IgD-negative memory B cell (primary cell): ENCODE measurements around the gene PSMB8. TPM values are rescaled to one million over a fixed set of nuclear protein-coding genes. Genes with fewer than 3 reads are reported as not detected.

Experiments used
- H3K27ac Mint-ChIP-seq, 3 donors: one replicate each; pipeline ENCODE4 v1.8.0; 2020 to 2022; ENCODE audit warnings: mild to moderate bottlenecking in 3 of 3, mixed read lengths in 3 of 3, moderate library complexity in 1 of 3
- H3K27me3 Mint-ChIP-seq: one replicate; pipeline ENCODE4 v1.8.0; 2021; ENCODE audit warnings: mixed read lengths
- H3K36me3 Mint-ChIP-seq: one replicate; pipeline ENCODE4 v1.8.0; 2020; ENCODE audit warnings: mild to moderate bottlenecking, mixed read lengths
- H3K4me1 Mint-ChIP-seq, 3 donors: one replicate each; pipeline ENCODE4 v1.8.0; 2020 to 2022; ENCODE audit warnings: mixed read lengths in 3 of 3, mild to moderate bottlenecking in 1 of 3
- H3K4me3 Mint-ChIP-seq, 4 donors: one replicate each; pipeline ENCODE4 v1.8.0; 2020 to 2022; ENCODE audit warnings: mild to moderate bottlenecking in 4 of 4, mixed read lengths in 4 of 4, moderate library complexity in 3 of 4
- H3K9me3 Mint-ChIP-seq, 3 donors: one replicate each; pipeline ENCODE4 v1.8.0; 2020 to 2021; ENCODE audit warnings: mixed read lengths in 3 of 3, mild to moderate bottlenecking in 1 of 3
- polyA plus RNA-seq: library from polyadenylated mRNA; unstranded; fragments of 300-500 nt; fragmentation: Illumina TruSeq; gene quantifications from one replicate; pipeline ENCODE4 v1.2.3, GENCODE V29; 2021

The PSMB8 gene
- polyA plus RNA-seq, 1 donor from 2014 or later = 366 TPM

DNA sequence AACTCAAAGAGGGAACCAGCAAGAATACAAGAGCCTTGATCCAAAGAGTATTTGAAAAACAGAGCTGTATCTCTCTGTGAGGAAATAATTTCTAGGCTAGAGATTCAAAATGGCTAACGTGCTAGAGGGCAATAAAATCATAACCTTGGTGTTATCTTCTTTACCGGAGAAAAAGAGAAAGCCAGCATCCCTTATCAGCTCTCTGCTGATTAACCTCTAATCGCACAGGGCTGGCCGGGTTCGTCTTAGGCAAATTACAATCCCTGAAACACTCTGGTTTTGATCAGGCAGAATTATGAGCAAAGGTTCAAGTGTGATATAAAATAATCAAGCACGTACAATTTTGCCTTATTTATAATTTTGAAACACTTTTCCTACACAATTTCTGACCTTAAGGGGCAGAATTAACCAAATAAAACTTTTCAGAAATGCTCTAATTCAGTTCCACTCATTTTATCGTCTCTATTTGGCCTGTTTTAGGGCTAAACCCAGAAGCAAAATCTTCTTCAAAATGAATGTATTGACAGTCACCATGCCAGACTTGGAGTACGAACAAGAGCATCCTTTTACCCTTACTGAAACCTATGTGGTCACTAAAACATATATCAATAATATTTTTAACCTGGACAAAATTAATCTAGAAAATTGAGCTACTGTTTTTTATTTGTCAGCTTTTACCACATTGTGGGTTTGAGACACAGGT is 23.9 kb upstream of the PSMB8 start:
- Mint-ChIP-seq H3K36me3 (peaks cover 4% of the 10 kb centered on the region), H3K4me1 (peaks cover 27 to 33% (median 31%) of the 10 kb centered on the region in 3 donors), H3K27me3 (no peaks in the 10 kb centered on the region), H3K4me3 (peak overlapping the region in 3 of 4 donors; percentile 48 to 89 (median 82)), H3K9me3 (peaks cover 0 to 8% (median 0%) of the 10 kb centered on the region in 3 donors), H3K27ac (peak overlapping the region; percentile 84 to 96 (median 90))

DNA sequence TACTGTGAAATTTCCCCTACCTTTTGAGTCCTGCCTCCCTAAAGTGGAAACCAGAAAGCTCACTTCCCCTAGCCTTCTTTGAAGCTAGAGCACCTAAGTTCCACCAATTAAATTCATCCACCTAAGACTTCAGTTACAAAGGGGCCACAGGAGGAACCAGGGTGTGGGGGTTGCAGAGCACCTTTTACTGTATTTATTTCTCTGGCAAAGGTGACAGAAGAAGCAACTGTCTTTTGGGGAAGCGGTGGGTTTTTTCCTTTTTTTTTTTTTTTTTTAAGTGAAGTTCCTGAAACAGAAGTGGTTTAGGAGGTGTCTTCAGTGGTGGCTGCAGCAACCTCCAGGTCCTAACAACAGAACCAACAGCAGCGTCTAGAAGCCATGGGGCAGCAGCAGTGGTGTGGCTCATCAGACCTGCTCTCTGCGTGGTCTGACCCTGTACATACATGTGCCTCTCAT is 23.2 kb upstream of the PSMB8 start:
- Mint-ChIP-seq H3K9me3 (peaks cover 0 to 3% (median 0%) of the 10 kb centered on the region in 3 donors), H3K4me3 (peak overlapping the region; percentile 41 to 89 (median 65)), H3K27ac (peak overlapping the region; percentile 84 to 96 (median 90)), H3K36me3 (peaks cover 4% of the 10 kb centered on the region), H3K4me1 (peaks cover 25 to 33% (median 31%) of the 10 kb centered on the region in 3 donors), H3K27me3 (no peaks in the 10 kb centered on the region)

DNA sequence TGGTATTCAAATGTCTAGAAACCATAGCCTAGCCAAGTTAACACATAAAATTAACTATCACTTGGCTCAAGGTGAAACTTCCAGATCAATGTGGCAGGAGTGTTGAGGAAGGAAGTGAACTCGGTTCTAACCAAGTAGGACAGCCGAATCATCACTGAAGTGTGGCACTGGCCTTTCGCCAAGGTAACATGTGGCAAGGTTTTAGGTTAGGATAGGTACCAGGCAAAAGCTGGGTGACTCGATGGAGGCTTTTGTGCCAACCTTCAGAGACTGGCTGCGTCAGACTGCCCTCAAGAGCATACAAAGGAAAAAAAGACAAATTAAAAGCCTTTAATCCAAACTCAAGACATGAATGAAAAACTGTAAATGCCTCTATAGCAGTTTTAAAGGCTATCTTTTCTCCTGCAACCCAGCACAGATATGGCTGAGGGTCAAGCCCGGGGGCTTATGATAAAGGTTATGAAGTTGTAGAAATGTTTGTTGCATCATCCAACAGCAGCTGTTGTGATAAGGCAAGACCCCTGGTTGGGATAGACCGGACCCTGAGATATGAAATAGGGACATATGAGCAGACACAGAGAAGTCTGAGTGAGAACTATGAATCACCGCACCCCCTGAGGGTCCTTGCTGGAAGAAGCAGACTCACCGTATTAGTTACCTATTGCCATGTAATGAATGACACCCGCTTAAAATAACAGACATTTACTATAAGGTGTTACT is 22.0 kb upstream of the PSMB8 start:
- Mint-ChIP-seq H3K36me3 (peaks cover 3% of the 10 kb centered on the region), H3K27me3 (no peaks in the 10 kb centered on the region), H3K27ac (peak overlapping the region; percentile 78 to 96 (median 90)), H3K4me3 (peak overlapping the region in 1 of 4 donors; percentile 78), H3K4me1 (peaks cover 25 to 36% (median 33%) of the 10 kb centered on the region in 3 donors), H3K9me3 (no peaks in the 10 kb centered on the region)

DNA sequence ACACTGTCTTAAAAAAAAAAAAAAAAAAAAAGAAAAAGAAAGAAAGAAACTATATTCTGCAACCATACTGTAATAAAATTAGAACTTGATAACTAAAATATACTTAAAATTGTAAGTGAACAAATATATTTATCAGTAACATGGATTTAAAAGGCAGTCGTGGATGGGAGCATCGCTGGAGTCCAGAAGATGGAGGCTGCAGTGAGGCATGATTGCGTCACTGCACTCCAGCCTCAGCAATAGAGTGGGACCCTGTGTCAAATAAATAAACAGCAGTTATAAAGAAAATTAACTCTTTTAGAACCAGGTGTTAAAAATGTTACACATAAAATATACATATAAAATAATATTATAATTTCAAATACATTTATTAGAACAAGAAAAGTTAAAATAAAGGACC is 18.9 kb upstream of the PSMB8 start:
- Mint-ChIP-seq H3K4me3 (no peak overlapping the region), H3K27ac (peak overlapping the region in 1 of 3 donors; percentile 53), H3K27me3 (no peaks in the 10 kb centered on the region), H3K4me1 (peaks cover 33 to 53% (median 40%) of the 10 kb centered on the region in 3 donors), H3K9me3 (no peaks in the 10 kb centered on the region), H3K36me3 (peaks cover 8% of the 10 kb centered on the region)

DNA sequence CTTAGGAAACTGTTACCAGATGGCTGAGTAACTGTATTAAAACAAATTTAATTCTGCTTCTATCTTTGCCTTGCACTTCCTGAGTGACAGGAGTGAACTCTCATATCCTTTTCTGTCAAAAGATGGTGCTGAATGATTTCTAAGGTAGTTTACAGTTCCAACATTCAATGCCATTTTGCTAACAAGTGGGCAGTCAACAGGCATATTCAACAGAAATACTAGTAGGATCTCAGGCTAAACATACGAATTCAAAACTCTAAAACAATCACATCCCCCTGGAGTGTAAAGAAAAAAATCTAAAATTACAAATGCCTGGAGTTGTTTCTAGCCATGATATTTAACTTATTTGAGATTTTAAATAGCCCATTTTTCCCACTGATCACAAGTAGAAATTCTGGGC is 16.8 kb upstream of the PSMB8 start:
- peak overlapping the region; percentile 43 to 84 (median 71) for H3K27ac Mint-ChIP-seq
- H3K36me3 Mint-ChIP-seq = peaks cover 8% of the 10 kb centered on the region
- no peaks in the 10 kb centered on the region for H3K9me3 Mint-ChIP-seq
- H3K4me3 Mint-ChIP-seq = peak overlapping the region in 1 of 4 donors; percentile 50
- peaks cover 20 to 48% (median 27%) of the 10 kb centered on the region in 3 donors for H3K4me1 Mint-ChIP-seq
- no peaks in the 10 kb centered on the region for H3K27me3 Mint-ChIP-seq

DNA sequence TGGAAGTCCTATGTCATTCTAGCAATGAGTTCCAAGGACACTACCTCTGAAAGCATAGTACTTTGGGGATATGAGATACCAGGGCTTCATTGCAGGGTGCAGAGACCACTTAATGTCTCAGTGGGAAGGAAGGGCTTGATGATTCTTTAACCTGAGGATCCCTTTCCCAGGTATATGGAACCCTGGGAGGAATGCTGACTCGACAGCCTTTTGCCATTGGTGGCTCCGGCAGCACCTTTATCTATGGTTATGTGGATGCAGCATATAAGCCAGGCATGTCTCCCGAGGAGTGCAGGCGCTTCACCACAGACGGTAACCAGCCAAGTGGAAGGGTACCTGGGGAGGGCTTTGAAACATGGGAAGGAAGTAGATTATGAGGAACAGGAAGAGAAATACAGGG is 14.3 kb upstream of the PSMB8 start:
- no peaks in the 10 kb centered on the region for H3K9me3 Mint-ChIP-seq
- peak overlapping the region; percentile 30 to 89 (median 86) for H3K27ac Mint-ChIP-seq
- H3K36me3 Mint-ChIP-seq = peaks cover 8% of the 10 kb centered on the region
- peaks cover 23 to 51% (median 32%) of the 10 kb centered on the region in 3 donors for H3K4me1 Mint-ChIP-seq
- no peaks in the 10 kb centered on the region for H3K27me3 Mint-ChIP-seq
- H3K4me3 Mint-ChIP-seq = peak overlapping the region in 3 of 4 donors; percentile 32 to 79 (median 57)

DNA sequence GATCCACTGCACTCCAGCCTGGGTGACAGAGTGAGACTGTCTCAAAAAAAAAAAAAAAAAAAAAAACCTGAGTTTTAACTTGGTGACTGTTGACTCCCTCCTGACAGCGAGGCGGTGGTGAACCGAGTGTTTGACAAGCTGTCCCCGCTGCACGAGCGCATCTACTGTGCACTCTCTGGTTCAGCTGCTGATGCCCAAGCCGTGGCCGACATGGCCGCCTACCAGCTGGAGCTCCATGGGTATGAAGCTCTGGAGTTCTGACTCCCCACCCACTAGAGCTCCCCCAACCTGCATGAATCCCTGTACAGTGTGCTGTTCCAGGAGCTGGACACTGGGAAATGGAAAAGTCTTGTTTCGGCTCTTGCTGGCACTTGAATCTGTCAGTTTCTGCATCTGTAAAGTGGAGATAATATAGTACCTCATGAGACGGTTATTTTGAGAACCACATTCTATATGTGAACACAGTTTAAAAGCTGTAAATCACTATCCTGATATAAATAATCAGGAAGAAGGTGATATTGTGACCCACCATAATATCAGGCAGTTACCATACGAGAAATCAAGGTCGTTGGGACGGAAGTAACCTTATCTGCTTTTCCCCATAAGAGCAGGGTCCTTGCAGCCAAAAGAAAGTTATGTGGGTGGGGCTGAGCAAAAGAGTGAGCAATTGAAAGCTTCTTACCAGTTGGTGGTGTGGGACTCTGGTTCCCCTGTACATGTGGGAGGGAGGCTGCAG is 13.5 kb upstream of the PSMB8 start:
- peaks cover 26 to 50% (median 38%) of the 10 kb centered on the region in 3 donors for H3K4me1 Mint-ChIP-seq
- no peaks in the 10 kb centered on the region for H3K27me3 Mint-ChIP-seq
- peak overlapping the region in 3 of 4 donors; percentile 32 to 71 (median 57) for H3K4me3 Mint-ChIP-seq
- H3K36me3 Mint-ChIP-seq = peaks cover 8% of the 10 kb centered on the region
- no peaks in the 10 kb centered on the region for H3K9me3 Mint-ChIP-seq
- H3K27ac Mint-ChIP-seq = peak overlapping the region in 2 of 3 donors; percentile 23 to 89

DNA sequence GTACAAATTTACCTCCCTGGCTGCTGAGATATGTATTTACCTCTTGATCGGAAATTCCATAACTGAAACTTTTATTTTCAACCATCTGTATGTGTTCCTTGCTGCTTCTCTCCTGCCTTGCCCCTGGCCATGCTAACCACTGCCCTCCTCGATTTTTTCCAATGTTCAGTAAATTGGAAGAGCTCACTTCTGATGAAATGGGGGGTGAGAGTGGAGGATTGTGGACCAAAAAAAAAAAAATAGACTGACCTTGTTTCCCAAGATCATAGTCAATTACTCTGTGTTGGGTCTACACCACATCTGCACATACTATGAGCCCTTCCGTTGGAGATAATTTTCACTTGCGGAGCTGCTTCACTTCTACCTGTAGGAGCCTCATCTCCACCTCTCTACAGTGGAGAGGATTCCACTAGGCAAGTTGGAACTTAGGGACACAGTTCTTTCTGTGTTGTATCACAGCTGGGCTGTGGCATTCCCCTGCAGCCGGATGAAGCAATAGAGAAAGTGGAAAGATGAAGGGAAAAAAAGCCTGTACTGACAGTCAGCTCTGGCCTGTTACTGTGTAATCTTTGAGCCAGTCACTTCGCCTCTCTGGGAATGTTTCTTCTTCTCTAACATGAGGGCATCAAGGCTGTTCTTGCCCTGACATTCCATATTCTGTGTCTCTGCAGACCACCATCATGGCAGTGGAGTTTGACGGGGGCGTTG is 11.8 kb upstream of the PSMB8 start:
- Mint-ChIP-seq H3K4me1 (peaks cover 42 to 56% (median 50%) of the 10 kb centered on the region in 3 donors), H3K27me3 (no peaks in the 10 kb centered on the region), H3K9me3 (no peaks in the 10 kb centered on the region), H3K4me3 (peak overlapping the region; percentile 97 to 99 (median 99)), H3K36me3 (peaks cover 13% of the 10 kb centered on the region), H3K27ac (peak overlapping the region; percentile 59 to 99 (median 95))

DNA sequence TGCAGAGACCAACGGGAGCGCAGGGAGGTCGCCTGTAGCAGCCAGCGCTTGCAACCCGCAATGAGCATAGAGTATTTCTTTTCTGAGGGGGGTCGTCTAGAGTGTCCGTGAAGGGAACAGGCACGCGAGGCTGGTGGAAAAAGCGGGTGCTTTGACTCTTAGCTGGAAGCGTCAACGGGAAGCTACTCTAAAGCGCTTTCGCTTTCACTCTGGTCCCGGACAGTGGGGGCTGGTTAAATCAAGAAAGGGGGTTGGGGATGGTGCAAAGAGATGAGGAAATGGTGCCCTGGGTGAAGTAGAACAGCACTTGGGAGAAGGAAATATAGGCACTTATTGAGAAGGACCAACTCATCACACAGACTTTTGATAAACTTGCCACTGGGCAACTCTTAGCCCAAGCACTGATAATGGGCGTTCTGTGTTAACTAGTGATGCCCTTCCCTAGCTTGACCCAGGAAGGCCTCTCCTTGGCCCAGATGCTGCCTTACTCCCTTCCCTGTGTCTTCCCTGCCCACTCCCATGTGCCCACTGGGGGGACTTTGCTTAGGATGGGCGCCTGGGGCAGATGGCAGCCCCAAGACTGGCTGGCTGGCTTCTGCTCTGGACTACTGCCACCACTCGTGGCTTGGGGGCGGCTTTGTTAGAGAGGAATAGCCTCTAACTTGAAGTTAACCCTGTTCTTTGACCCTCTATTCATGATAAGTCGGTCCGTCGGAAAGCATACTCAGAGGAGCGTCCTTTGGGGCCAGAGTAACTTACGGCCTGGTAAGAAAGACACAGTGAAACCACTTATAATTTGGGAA is 10.7 kb upstream of the PSMB8 start:
- peaks cover 12% of the 10 kb centered on the region for H3K36me3 Mint-ChIP-seq
- H3K4me3 Mint-ChIP-seq = peak overlapping the region; percentile 97 to 99 (median 99)
- H3K27ac Mint-ChIP-seq = peak overlapping the region; percentile 95 to 100 (median 99)
- no peaks in the 10 kb centered on the region for H3K27me3 Mint-ChIP-seq
- H3K9me3 Mint-ChIP-seq = no peaks in the 10 kb centered on the region
- peaks cover 49 to 60% (median 51%) of the 10 kb centered on the region in 3 donors for H3K4me1 Mint-ChIP-seq

DNA sequence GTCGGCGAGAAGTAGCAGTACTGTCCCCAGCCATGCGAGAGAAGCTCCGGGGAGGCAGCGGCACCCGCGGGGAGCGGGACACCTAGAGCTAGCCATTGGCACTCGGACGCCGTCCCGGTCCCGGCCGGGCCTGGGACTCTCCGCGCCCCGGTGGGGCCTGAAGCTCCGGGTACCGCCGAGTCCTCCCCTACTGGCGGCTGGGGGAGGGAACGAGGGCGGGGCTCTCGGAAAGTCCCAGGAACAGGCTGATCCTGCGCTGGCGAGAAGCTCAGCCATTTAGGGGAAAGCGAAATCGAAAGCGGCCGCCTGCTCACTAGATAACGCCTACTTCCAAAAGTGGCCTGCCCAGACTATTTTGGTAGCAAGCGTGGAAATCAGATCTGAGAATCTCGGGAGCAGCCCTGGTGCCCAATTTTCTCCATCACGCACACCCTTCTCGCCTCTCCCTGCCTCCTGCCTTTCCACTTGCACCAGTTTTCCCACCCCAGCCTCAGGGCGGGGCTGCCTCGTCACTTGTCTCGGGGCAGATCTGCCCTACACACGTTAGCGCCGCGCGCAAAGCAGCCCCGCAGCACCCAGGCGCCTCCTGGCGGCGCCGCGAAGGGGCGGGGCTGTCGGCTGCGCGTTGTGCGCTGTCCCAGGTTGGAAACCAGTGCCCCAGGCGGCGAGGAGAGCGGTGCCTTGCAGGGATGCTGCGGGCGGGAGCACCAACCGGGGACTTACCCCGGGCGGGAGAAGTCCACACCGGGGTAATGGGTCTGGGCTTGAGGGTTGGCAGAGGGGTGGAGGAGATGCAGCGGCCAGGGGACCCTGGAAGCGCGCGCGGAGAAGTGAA is 9.9 kb upstream of the PSMB8 start, which contains the start of the genes PSMB9 and TAP1:
PSMB9 (plus strand) TSS at position 652 of the 835 bp plus-strand sequence; CDS start at position 690, 38 bp downstream.
TAP1 (minus strand) TSS at position 164 of the 835 bp plus-strand sequence; CDS start at position 96, 68 bp downstream.
- Mint-ChIP-seq H3K4me1 (peaks cover 51 to 59% (median 55%) of the 10 kb centered on the region in 3 donors), H3K27ac (peak within 1 kb of the TSS; percentile 95 to 100 (median 99)), H3K36me3 (peaks cover 17% of the 10 kb centered on the region), H3K27me3 (no peaks in the 10 kb centered on the region), H3K4me3 (peak within 1 kb of the TSS; percentile 97 to 99 (median 99)), H3K9me3 (no peaks in the 10 kb centered on the region)

DNA sequence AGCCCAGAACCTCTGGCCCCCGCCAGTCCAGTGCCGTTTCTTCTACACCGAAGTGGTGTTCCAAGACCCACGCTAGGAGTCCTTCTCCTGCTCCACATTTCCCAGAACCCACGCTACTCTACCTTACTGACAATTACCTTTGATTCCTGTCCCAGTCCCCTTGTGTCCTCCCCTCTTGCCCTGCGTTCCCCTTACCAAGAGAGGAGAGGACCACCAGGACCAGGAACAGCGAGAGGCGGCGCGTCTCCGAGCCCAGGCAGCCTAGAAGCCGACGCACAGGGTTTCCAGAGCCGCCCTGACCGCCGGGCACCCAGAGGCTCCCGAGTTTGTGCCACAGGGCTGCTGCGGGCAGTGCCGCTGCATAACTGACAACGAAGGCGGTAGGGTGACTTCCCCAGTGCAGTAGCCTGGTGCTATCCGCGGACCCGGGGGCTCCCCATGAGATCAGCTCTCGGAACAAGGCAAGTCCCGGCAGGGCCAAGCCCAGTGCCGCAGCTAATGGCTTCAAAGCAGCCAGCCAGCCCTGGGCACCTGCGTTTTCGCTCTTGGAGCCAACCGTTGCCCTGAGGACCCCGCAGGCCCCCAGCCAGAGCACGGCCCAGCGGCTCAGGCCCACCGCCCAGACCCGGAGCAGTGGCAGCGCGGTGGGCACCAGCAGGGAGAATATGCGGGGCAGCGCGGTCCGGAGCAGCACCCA is 9.1 kb upstream of the PSMB8 start:
- peaks cover 51 to 61% (median 58%) of the 10 kb centered on the region in 3 donors for H3K4me1 Mint-ChIP-seq
- H3K9me3 Mint-ChIP-seq = peaks cover 0 to 2% (median 0%) of the 10 kb centered on the region in 3 donors
- no peaks in the 10 kb centered on the region for H3K27me3 Mint-ChIP-seq
- peak overlapping the region; percentile 95 to 100 (median 99) for H3K27ac Mint-ChIP-seq
- peaks cover 17% of the 10 kb centered on the region for H3K36me3 Mint-ChIP-seq
- peak overlapping the region; percentile 97 to 99 (median 99) for H3K4me3 Mint-ChIP-seq
